HG02610 (cell line): Measurements from ENCODE around the gene DLGAP1.

ENCODE experiments used
- ATAC-seq: cut with Tn5 transposase; IDR thresholded peaks from one replicate; pipeline ENCODE4 v1.9.1; 2021; ENCODE audit warnings: mild to moderate bottlenecking, moderate library complexity; ENCODE audit not compliant: unreplicated experiment

The DLGAP1 gene

GRCh38 chr18:3675446-3675845 is 779.7 kb downstream of the DLGAP1 start:
- ATAC-seq: no peak

- no peak for ATAC-seq
Measured at GRCh38 chr18:3671176-3671575, 783.9 kb downstream of the DLGAP1 start.

GRCh38 chr18:3669376-3669775 is 785.7 kb downstream of the DLGAP1 start:
- no peak for ATAC-seq

- ATAC-seq: no peak
Measured at GRCh38 chr18:3667255-3668137, 787.6 kb downstream of the DLGAP1 start.

- ATAC-seq: no peak
Measured at GRCh38 chr18:3666526-3667254, 788.4 kb downstream of the DLGAP1 start.

- no peak for ATAC-seq
Measured at GRCh38 chr18:3665780-3666525, 789.2 kb downstream of the DLGAP1 start.

- ATAC-seq: no peak
Measured at GRCh38 chr18:3665204-3665603, 789.9 kb downstream of the DLGAP1 start.

- no peak for ATAC-seq
Measured at GRCh38 chr18:3664563-3665178, 790.4 kb downstream of the DLGAP1 start.

GRCh38 chr18:3663870-3664512 is 791.1 kb downstream of the DLGAP1 start:
- ATAC-seq: no peak

- ATAC-seq: no peak
Measured at GRCh38 chr18:3661989-3662388, 793.1 kb downstream of the DLGAP1 start.

- ATAC-seq: no peak
Measured at GRCh38 chr18:3660739-3661515, 794.2 kb downstream of the DLGAP1 start.

GRCh38 chr18:3658529-3658928 is 796.6 kb downstream of the DLGAP1 start:
- ATAC-seq: no peak

GRCh38 chr18:3655254-3656050 is 799.7 kb downstream of the DLGAP1 start:
- ATAC-seq: no peak

GRCh38 chr18:3654442-3655253 is 800.5 kb downstream of the DLGAP1 start:
- ATAC-seq: no peak

GRCh38 chr18:3653851-3654441 is 801.2 kb downstream of the DLGAP1 start:
- ATAC-seq: no peak

GRCh38 chr18:3653263-3653850 is 801.8 kb downstream of the DLGAP1 start:
- ATAC-seq: no peak
